GM23248 (cell line): ENCODE data around the gene KIF3B. TPM values are rescaled to one million over a fixed set of nuclear protein-coding genes. Genes with fewer than 3 reads are reported as not detected.

Experiments used
- DNase-seq: peaks from one replicate; pipeline ENCODE4 v3.0.0-alpha.2; 2015
- H2AFZ ChIP-seq: fragments of 200-600 bp; sonication (generic); 2 replicates; pipeline ENCODE4 v1.6.1; 2016; ENCODE audit warnings: antibody characterized with exemption
- H3F3A ChIP-seq: fragments of 200-600 bp; sonication (generic); 2 replicates; pipeline ENCODE4 v1.6.1; 2016; ENCODE audit warnings: mild to moderate bottlenecking, antibody characterized with exemption, mixed run types; ENCODE audit not compliant: insufficient read depth
- H3K27ac ChIP-seq: fragments of 200-600 bp; sonication (generic); 2 replicates; pipeline ENCODE4 v1.5.1; 2016; ENCODE audit warnings: mild to moderate bottlenecking
- H3K27me3 ChIP-seq: fragments of 200-600 bp; sonication (generic); replicated peaks from 2 replicates; pipeline ENCODE4 v1.6.1; 2016; ENCODE audit warnings: mild to moderate bottlenecking; ENCODE audit not compliant: insufficient read depth
- H3K36me3 ChIP-seq: fragments of 200-600 bp; sonication (generic); 2 replicates; pipeline ENCODE4 v1.6.1; 2016; ENCODE audit warnings: low read depth, mild to moderate bottlenecking
- H3K4me1 ChIP-seq: fragments of 200-600 bp; sonication (generic); 2 replicates; pipeline ENCODE4 v1.6.1; 2016; ENCODE audit warnings: mild to moderate bottlenecking; ENCODE audit not compliant: insufficient read depth
- H3K4me2 ChIP-seq: fragments of 200-600 bp; sonication (generic); one replicate; pipeline ENCODE4 v1.6.1; 2016; ENCODE audit warnings: mild to moderate bottlenecking; ENCODE audit not compliant: unreplicated experiment
- H3K4me3 ChIP-seq: fragments of 200-600 bp; sonication (generic); 2 replicates; pipeline ENCODE4 v1.5.1; 2016; ENCODE audit warnings: mild to moderate bottlenecking
- H3K79me2 ChIP-seq: fragments of 200-600 bp; sonication (generic); 2 replicates; pipeline ENCODE4 v1.6.1; 2016; ENCODE audit warnings: mild to moderate bottlenecking; ENCODE audit not compliant: insufficient read depth
- H3K9ac ChIP-seq: fragments of 200-600 bp; sonication (generic); 2 replicates; pipeline ENCODE4 v1.6.1; 2016; ENCODE audit warnings: mild to moderate bottlenecking
- H3K9me2 ChIP-seq: fragments of 200-600 bp; sonication (generic); 2 replicates; pipeline ENCODE4 v1.6.1; 2016; ENCODE audit warnings: mixed run types, mild to moderate bottlenecking, moderate library complexity; ENCODE audit not compliant: insufficient read depth
- H3K9me3 ChIP-seq: fragments of 200-600 bp; sonication (generic); one replicate; pipeline ENCODE4 v1.6.1; 2017; ENCODE audit warnings: low read depth
- H4K20me1 ChIP-seq: fragments of 200-600 bp; sonication (generic); 2 replicates; pipeline ENCODE4 v1.6.0; 2016; ENCODE audit not compliant: insufficient read depth
- EZH2 ChIP-seq: fragments of 200-600 bp; sonication (generic); IDR thresholded peaks from 2 replicates; pipeline ENCODE4 v1.6.1; 2018; ENCODE audit warnings: antibody characterized with exemption, mild to moderate bottlenecking; ENCODE audit not compliant: insufficient read depth, poor library complexity, severe bottlenecking
- EZH2phosphoT487 ChIP-seq: fragments of 200-600 bp; sonication (generic); IDR thresholded peaks from 2 replicates; pipeline ENCODE4 v1.6.1; 2018; ENCODE audit warnings: antibody characterized with exemption, moderate library complexity, mild to moderate bottlenecking, low read depth; ENCODE audit not compliant: insufficient read depth
- WGBS, 2 experiments: methylation state at CpG; one replicate each; pipeline ENCODE4 v1.1.6; 2015 to 2017; ENCODE audit warnings: low lambda C conversion rate in 2 of 2, low coverage in 1 of 2; ENCODE audit errors: missing lambda C conversion rate in 2 of 2; 5-methylcytosine and 5-hydroxymethylcytosine counted together
- in situ Hi-C: fragments of 300-500 bp; cut with MboI; formaldehyde crosslinking; loops from 2 replicates; pipeline ENCODE4 v1.15.0; 2020
- polyA plus RNA-seq: library from polyadenylated mRNA; unstranded; fragments of >200 nt; fragmentation: Nextera tagmentation; extraction: Ambion mirVana; gene quantifications from 2 replicates; pipeline ENCODE4 v1.2.1, GENCODE V29; 2016
- total RNA-seq: library from RNA; depleted of rRNA; stranded (reverse); fragments of >200 nt; shearing (Covaris generic); gene quantifications from 2 replicates; pipeline ENCODE4 v1.2.3, GENCODE V29; 2014

KIF3B gene
- total and polyA plus RNA-seq, 2 experiments from 2014 or later, result 8.8 to 28.3 TPM

- in situ Hi-C loops, result no loop called here
Observed at GRCh38 chr20:32291166-32291565, 13.7 kb downstream of the KIF3B start.

DNA sequence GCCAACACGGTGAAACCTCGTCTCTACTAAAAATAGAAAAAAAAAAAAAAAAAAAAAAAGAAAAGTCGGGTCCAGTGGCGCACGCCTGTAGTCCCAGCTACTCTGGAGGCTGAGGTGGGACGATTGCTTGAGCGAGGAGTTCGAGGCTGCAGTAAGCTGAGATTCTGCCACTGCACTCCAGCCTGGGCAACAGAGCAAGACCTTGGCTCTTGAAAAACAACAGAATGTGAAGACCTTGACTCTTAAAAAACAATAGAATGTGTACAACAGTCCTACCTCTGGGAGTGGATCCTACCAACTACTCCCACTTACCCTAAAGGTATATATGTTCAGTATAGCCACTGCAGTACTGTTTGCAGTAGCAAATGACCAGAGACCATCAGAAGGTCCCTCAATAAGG, 15.1 kb downstream of the KIF3B start:
- in situ Hi-C loops, result no loop called here
- H3K9ac ChIP-seq, result no peak overlapping the region
- no peak overlapping the region for H2AFZ ChIP-seq
- H3K9me2 ChIP-seq, result no peaks in the 10 kb centered on the region
- no peaks in the 10 kb centered on the region for H4K20me1 ChIP-seq
- 87 to 88% methylated on average over 8 of the region's 8 CpGs for WGBS, 2 experiments
- no peak overlapping the region for H3K27ac ChIP-seq
- no peaks in the 10 kb centered on the region for H3K4me1 ChIP-seq
- no peak overlapping the region for H3K4me3 ChIP-seq
- H3K36me3 ChIP-seq, result no peaks in the 10 kb centered on the region
- no peak overlapping the region for H3K4me2 ChIP-seq
- H3F3A ChIP-seq, result no peaks in the 10 kb centered on the region
- H3K79me2 ChIP-seq, result peaks cover 98% of the 10 kb centered on the region
- no peaks in the 10 kb centered on the region for H3K27me3 ChIP-seq
- no peaks in the 10 kb centered on the region for H3K9me3 ChIP-seq
- DNase-seq, result no peak
- TF ChIP-seq EZH2phosphoT487, result no peak
- TF ChIP-seq EZH2, result no peak

More at GRCh38 chr20:32291166-32291565, 13.7 kb downstream of the KIF3B start:
- 93 to 98% methylated on average over 1 of the region's 1 CpG for WGBS, 2 experiments
- Histone ChIP-seq H3K9me3 (no peaks in the 10 kb centered on the region), H3K27ac (no peak overlapping the region), H3K4me3 (no peak overlapping the region), H3K36me3 (no peaks in the 10 kb centered on the region), H3K4me2 (no peak overlapping the region), H3F3A (peaks cover 1% of the 10 kb centered on the region; the same call in 1 of the 2 replicates), H3K9me2 (no peaks in the 10 kb centered on the region), H3K27me3 (no peaks in the 10 kb centered on the region), H2AFZ (no peak overlapping the region), H4K20me1 (0 out of 2 replicates have a peak, but pooled peaks cover 4% of the 10 kb centered on the region), H3K79me2 (peaks cover 98% of the 10 kb centered on the region), H3K9ac (no peak overlapping the region), H3K4me1 (peaks cover under 1% of the 10 kb centered on the region)
- DNase-seq, result no peak
- no peak for TF ChIP-seq EZH2
- TF ChIP-seq EZH2phosphoT487, result no peak

GRCh38 chr20:32294071-32294470, 16.6 kb downstream of the KIF3B start:
- 70 to 76% methylated on average over 4 of the region's 4 CpGs for WGBS, 2 experiments
- Histone ChIP-seq H3K79me2 (peaks cover 98% of the 10 kb centered on the region), H3K4me1 (no peaks in the 10 kb centered on the region), H3F3A (no peaks in the 10 kb centered on the region), H4K20me1 (no peaks in the 10 kb centered on the region), H3K9ac (no peak overlapping the region), H3K27ac (no peak overlapping the region), H3K9me3 (no peaks in the 10 kb centered on the region), H3K4me3 (no peak overlapping the region), H3K27me3 (no peaks in the 10 kb centered on the region), H2AFZ (no peak overlapping the region), H3K36me3 (no peaks in the 10 kb centered on the region), H3K4me2 (no peak overlapping the region), H3K9me2 (no peaks in the 10 kb centered on the region)
- TF ChIP-seq EZH2phosphoT487, result no peak
- TF ChIP-seq EZH2, result no peak
- in situ Hi-C loops, result no loop called here
- DNase-seq, result no peak

DNA sequence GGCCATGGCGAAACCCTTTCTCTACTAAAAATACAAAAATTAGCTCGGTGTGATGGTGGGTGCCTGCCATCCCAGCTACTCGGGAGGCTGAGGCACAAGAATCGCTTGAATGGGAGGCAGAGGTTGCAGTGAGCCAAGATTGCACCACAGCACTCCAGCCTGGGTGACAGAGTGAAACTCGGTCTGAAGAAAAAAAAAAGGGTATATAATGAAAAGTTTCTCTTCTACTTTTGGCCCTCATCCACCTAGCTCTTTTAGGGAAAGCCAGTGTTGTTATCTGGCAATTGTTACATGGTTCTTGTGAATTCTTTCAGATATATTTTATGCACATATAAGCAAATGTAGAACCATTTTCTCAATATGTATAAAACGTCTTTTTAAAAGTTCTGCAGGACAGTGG, 19.0 kb downstream of the KIF3B start:
- Histone ChIP-seq H3K9me3 (no peaks in the 10 kb centered on the region), H3F3A (no peaks in the 10 kb centered on the region), H3K79me2 (peaks cover 96% of the 10 kb centered on the region), H2AFZ (no peak overlapping the region), H3K36me3 (no peaks in the 10 kb centered on the region), H4K20me1 (no peaks in the 10 kb centered on the region), H3K4me2 (no peak overlapping the region), H3K9me2 (no peaks in the 10 kb centered on the region), H3K4me3 (no peak overlapping the region), H3K27ac (no peak overlapping the region), H3K9ac (no peak overlapping the region), H3K4me1 (no peaks in the 10 kb centered on the region), H3K27me3 (no peaks in the 10 kb centered on the region)
- no peak for TF ChIP-seq EZH2
- TF ChIP-seq EZH2phosphoT487, result no peak
- in situ Hi-C loops, result no loop called here
- DNase-seq, result no peak
- WGBS, 2 experiments, result 60% methylated on average over 6 of the region's 6 CpGs

DNA sequence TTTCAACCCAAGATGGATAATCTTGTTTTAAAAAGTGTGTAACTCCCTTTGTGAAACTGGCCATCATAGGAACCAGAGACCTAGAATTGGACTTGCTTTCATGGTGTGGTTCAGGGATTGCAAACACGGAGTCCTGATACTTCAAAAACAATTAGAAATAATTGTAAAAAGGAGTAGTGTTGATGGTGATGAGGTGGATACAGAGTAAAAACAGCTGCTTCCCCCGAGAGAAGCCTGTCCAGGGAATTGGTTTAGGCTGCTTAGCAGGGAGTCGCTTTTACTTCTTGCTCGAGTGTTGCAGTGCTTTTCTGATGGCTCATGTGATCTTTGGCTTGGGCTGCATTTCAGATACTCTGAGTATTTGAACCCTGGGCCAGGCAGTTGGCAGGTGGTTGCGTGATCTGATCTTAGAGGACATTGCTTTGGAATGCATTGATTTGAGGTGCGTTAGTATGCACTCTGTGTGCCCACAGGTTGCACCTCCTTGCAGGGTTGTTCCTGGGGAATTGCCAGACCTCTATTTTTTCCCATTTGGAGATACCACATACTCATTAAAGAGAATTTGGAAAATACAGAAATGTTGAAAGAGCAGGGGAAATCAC, 19.5 kb downstream of the KIF3B start:
- in situ Hi-C loops, result no loop called here
- no peaks in the 10 kb centered on the region for H3K9me2 ChIP-seq

More for the DNA sequence above, 19.5 kb downstream of the KIF3B start:
- peaks cover 96% of the 10 kb centered on the region for H3K79me2 ChIP-seq
- no peak overlapping the region for H3K4me2 ChIP-seq
- H3K9ac ChIP-seq, result no peak overlapping the region
- no peak overlapping the region for H3K4me3 ChIP-seq
- no peak overlapping the region for H3K27ac ChIP-seq
- no peaks in the 10 kb centered on the region for H3K9me3 ChIP-seq
- no peaks in the 10 kb centered on the region for H3F3A ChIP-seq
- no peak overlapping the region for H2AFZ ChIP-seq
- no peaks in the 10 kb centered on the region for H3K36me3 ChIP-seq
- no peaks in the 10 kb centered on the region for H4K20me1 ChIP-seq
- H3K27me3 ChIP-seq, result no peaks in the 10 kb centered on the region
- H3K4me1 ChIP-seq, result 0 out of 2 replicates have a peak, but pooled peaks cover under 1% of the 10 kb centered on the region
- WGBS, 2 experiments, result 80 to 81% methylated on average over 6 of the region's 6 CpGs
- no peak for DNase-seq
- TF ChIP-seq EZH2phosphoT487 (no peak), EZH2 (no peak)
